ENCODE results near the gene CUEDC1. TPM values are rescaled to one million over a fixed set of nuclear protein-coding genes. Genes with fewer than 3 reads are reported as not detected.

CUEDC1 gene
- total RNA-seq, 4 donors from 2014 or later = 7.5 to 14.3 (median 12.7) TPM

DNA sequence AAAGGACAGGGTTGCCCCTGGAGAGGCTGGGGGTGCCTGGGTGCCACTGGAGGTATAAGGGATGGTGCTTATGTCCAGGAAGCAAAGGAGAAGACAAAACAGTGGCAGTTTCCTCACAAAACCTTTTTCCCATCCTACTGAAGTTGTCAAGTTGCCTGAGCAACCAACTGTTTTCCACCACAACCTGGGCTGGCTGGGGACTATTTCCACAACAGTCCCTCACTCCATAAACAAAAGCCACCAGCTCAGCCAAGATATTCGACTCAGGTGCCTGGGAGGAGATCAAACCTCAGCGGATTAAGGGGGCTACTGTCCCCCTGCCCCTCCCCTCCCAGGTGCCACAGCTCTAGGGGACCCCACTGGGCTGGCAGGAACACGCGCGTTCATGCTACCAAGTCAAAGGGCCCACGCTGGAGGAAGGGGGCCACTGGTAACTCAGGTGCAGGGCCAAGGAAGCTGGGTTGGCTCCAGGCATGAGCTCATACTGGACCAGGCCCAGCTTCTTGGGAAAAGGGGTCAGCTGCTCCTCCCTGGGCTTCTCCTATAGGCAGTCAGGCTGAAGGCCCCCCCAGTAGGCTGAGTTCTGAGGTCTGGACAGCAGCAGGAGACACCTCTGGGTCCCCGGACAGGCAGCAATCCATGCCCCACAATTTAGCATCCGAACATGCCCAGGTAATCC, 59.7 kb downstream of the CUEDC1 start:
- H3K4me3 ChIP-seq (ENCODE audit: low read depth, poor library complexity, severe bottlenecking) = no peak overlapping the region
- TF ChIP-seq POLR2A (IDR thresholded peaks at IDR 0.05) = no peak
- TF ChIP-seq, protein P1, sequence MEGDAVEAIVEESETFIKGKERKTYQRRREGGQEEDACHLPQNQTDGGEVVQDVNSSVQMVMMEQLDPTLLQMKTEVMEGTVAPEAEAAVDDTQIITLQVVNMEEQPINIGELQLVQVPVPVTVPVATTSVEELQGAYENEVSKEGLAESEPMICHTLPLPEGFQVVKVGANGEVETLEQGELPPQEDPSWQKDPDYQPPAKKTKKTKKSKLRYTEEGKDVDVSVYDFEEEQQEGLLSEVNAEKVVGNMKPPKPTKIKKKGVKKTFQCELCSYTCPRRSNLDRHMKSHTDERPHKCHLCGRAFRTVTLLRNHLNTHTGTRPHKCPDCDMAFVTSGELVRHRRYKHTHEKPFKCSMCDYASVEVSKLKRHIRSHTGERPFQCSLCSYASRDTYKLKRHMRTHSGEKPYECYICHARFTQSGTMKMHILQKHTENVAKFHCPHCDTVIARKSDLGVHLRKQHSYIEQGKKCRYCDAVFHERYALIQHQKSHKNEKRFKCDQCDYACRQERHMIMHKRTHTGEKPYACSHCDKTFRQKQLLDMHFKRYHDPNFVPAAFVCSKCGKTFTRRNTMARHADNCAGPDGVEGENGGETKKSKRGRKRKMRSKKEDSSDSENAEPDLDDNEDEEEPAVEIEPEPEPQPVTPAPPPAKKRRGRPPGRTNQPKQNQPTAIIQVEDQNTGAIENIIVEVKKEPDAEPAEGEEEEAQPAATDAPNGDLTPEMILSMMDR (IDR thresholded peaks at IDR 0.05) = no peak
- intact Hi-C loops (cut with DNase I; ENCODE audit: low total_unique reads) = no loop called here
- DNase-seq (ENCODE audit: low spot score in 2 of 2) = no peak
- WGBS, 2 donors = 68 to 76% methylated on average over 8 of the region's 8 CpGs

DNA sequence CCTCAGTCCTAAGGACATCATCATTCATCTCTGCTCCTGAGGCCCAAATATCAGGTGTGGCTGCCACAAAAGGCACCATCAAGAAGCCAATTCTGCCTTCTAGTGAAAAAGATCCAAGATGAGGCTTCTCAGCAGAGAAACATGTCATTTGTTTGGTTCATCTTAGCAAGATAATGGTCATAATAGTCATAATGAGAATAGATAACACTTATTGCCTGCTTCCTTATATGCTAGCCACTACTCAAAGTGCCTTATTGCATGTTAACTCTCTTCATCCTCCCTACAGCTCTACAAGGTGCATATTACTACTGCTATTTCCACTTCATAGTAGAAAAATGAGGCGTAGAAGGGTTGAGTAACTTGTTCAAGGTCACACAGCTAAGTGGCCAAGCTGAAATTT, 60.4 kb downstream of the CUEDC1 start:
- TF ChIP-seq POLR2A (IDR thresholded peaks at IDR 0.05) = no peak
- TF ChIP-seq, protein P1 (IDR thresholded peaks at IDR 0.05) = no peak
- 93% methylated on average over 1 of the region's 1 CpG for WGBS, 2 donors
- no peak for DNase-seq (ENCODE audit: low spot score in 2 of 2)
- H3K4me3 ChIP-seq (ENCODE audit: low read depth, poor library complexity, severe bottlenecking) = no peak overlapping the region
- intact Hi-C loops (cut with DNase I; ENCODE audit: low total_unique reads) = no loop called here

DNA sequence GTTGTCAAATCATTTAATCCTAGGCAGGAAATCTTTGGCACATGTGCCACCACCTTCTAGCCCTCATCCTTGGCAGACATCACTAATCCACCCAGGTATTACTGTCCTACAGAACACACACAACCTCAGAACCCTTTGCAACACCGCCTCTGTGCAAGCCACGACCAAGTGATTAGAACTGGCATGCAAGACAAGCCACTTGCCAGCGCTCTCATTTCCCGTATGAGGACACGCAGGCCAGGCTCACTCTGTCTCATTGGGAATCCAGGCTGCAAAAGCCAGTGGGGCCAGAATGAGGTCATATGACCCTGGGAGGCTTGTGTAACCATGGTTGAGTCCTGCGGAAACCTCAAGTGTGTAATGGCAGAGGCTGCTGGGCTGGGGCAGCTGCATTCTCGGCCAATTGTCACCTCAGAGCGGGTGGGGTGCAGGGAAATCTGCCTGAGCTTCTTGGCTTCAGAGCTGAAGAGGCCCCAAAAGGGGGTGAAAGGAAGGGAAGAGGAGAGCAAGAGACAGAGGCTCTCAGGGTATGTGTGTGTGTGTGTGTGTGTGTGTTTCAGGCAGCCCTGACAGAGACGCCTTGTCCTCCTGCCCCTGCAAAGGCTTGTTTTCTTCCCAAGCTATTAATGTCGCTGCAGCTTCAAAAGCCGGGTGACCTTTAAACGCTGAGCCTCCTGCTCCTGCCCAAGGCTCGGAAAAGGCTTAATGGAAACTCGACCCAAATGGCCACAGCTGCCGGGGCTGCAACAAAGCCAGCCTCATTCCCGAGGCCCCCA, 62.2 kb downstream of the CUEDC1 start:
- 11 to 16% methylated on average over 16 of the region's 16 CpGs for WGBS, 2 donors
- no peak overlapping the region for H3K4me3 ChIP-seq (ENCODE audit: low read depth, poor library complexity, severe bottlenecking)
- intact Hi-C loops (cut with DNase I; ENCODE audit: low total_unique reads) = no loop called here
- peak; percentile 95 to 97 for DNase-seq (ENCODE audit: low spot score in 2 of 2)
- TF ChIP-seq, protein P1 (IDR thresholded peaks at IDR 0.05) = no peak

DNA sequence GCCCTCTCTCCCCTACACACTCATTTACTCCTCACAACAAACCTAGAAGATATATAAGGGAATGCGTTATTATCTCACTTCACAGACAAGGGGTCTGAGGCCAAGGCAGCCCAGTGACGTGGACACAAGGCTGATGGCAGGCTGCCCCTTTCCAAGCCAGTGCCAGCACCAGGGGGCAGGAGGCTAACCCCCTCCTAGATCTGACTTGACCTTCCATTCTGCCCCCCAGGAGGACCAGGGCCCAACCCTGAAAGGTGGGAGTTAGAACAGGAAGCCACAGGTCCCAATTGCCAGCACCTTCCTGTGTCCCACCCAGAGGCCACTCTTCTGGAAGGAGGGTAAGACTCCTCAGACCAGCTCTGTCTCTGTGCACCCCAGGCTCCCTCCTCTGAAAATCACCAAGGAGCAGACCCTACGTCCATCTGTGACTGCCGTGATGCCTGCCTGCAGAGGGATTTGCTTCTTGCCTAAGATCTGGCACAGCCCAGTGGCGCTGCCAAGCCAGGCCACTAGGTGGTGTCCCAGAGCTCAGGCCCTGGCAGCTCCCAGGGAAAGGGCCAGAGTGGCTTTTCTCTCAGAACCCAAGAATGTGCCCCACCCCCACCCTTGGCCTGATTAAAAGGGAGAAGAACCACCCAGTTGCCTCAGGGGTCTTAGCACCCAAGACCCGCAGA, 62.9 kb downstream of the CUEDC1 start:
- DNase-seq (ENCODE audit: low spot score in 2 of 2) = peak; percentile 80 to 96
- TF ChIP-seq POLR2A (IDR thresholded peaks at IDR 0.05) = no peak
- TF ChIP-seq, protein P1 (IDR thresholded peaks at IDR 0.05) = peak in 1 of 3 donors; percentile 89
- H3K4me3 ChIP-seq (ENCODE audit: low read depth, poor library complexity, severe bottlenecking) = no peak overlapping the region
- intact Hi-C loops (cut with DNase I; ENCODE audit: low total_unique reads) = no loop called here
- 40% methylated on average over 6 of the region's 6 CpGs for WGBS, 2 donors

DNA sequence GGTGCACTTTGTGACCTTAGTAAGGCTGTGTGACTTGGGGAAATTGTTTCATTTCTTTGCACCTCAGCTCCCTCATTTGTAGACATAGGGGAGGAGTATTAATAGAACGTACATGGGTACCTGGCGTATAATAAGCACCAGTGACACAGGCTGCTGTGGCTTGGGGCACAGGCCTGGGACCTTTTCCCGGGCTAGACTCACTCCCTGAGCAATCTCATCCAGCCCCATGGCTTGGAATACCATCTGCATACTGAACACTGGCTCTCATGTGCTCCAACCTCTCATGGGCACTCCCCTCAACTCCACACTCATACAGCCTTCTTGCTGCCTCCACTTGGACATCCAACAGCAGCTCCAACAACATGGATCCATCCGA, 64.4 kb downstream of the CUEDC1 start:
- no peak for TF ChIP-seq POLR2A (IDR thresholded peaks at IDR 0.05)
- TF ChIP-seq, protein P1 (IDR thresholded peaks at IDR 0.05) = no peak
- intact Hi-C loops (cut with DNase I; ENCODE audit: low total_unique reads) = no loop called here
- H3K4me3 ChIP-seq (ENCODE audit: low read depth, poor library complexity, severe bottlenecking) = no peak overlapping the region
- DNase-seq (ENCODE audit: low spot score in 2 of 2) = no peak
- WGBS, 2 donors = 59 to 61% methylated on average over 4 of the region's 4 CpGs

Data from lower leg skin (tissue), 4 donors.